Sigmoid colon (tissue), 7 donors: ENCODE data around the gene TRAPPC12. TPM values are rescaled to one million over a fixed set of nuclear protein-coding genes. Genes with fewer than 3 reads are reported as not detected.

ENCODE experiments used
- DNase-seq: peaks from one replicate; pipeline ENCODE4 v3.0.0-alpha.2; 2019
- H3K27ac ChIP-seq, 4 donors: fragments of 200-600 bp; sonication (generic); one replicate each; pipeline ENCODE4 v1.5.1; 2016 to 2019; ENCODE audit warnings: mild to moderate bottlenecking in 1 of 4
- H3K27me3 ChIP-seq, 3 donors: fragments of 200-600 bp; sonication (generic); one replicate each; pipeline ENCODE4 v1.5.1; 2019; ENCODE audit warnings: mild to moderate bottlenecking in 1 of 3
- H3K36me3 ChIP-seq, 4 donors: fragments of 200-600 bp; sonication (generic); one replicate each; pipeline ENCODE4 v1.5.1; 2016 to 2019
- H3K4me1 ChIP-seq, 4 donors: fragments of 200-600 bp; sonication (generic); one replicate each; pipeline ENCODE4 v1.5.1; 2017 to 2019
- H3K4me3 ChIP-seq, 4 donors: fragments of 200-600 bp; sonication (generic); one replicate each; pipeline ENCODE4 v1.5.1; 2017 to 2019; ENCODE audit warnings: mild to moderate bottlenecking in 2 of 4, moderate library complexity in 1 of 4
- H3K9me3 ChIP-seq, 4 donors: fragments of 200-600 bp in 3 of 4; sonication (generic) in 3 of 4; one replicate each; pipeline versions ENCODE4 v1.5.1 to v1.6.1; 2013 to 2019
- CTCF ChIP-seq, 4 experiments: fragments of 450-650 bp in 3 of 4; fragments of 200-600 bp in 1 of 4; IDR thresholded peaks; one replicate each; pipeline ENCODE4 v1.5.1; 2016 to 2019; ENCODE audit warnings: antibody characterized with exemption in 4 of 4, mild to moderate bottlenecking in 3 of 4, moderate library complexity in 2 of 4
- EP300 ChIP-seq, 4 donors: sonication (generic); formaldehyde crosslinking; IDR thresholded peaks; one replicate each; pipeline ENCODE4 v1.6.1; 2017; ENCODE audit warnings: antibody characterized with exemption in 4 of 4
- POLR2A ChIP-seq, 2 donors: fragments of 450-650 bp; IDR thresholded peaks; one replicate each; pipeline ENCODE4 v1.6.1; 2016; ENCODE audit warnings: antibody characterized with exemption in 2 of 2, mild to moderate bottlenecking in 2 of 2, moderate library complexity in 2 of 2
- POLR2AphosphoS5 ChIP-seq, 4 donors: sonication (generic); formaldehyde crosslinking; IDR thresholded peaks; one replicate each; pipeline ENCODE4 v1.6.1; 2017; ENCODE audit warnings: antibody characterized with exemption in 4 of 4
- WGBS, 2 donors: extraction: QIAGEN DNeasy Blood & Tissue Kit; methylation state at CpG; one replicate each; pipeline ENCODE4 v1.1.7; 2013; 5-methylcytosine and 5-hydroxymethylcytosine counted together
- intact Hi-C: fragments of 100-400 bp; cut with DNase I; formaldehyde crosslinking; loops from one replicate; pipeline ENCODE4 v1.15.1; 2023
- polyA plus RNA-seq, 3 donors: library from polyadenylated mRNA; stranded (reverse); fragments of 200-250 nt; gene quantifications; one replicate each; pipeline ENCODE4 v1.2.3, GENCODE V29; 2013
- total RNA-seq, 4 donors: library from RNA; depleted of rRNA; stranded (reverse); fragments of >200 nt; gene quantifications; one replicate each; pipeline ENCODE4 v1.1.0, GENCODE V29; 2016
- donor health status: healthy with polysubstance abuse.
- donor health status: Bipolar disorder and iron deficiency.
- donor health status: healthy.

Gene TRAPPC12
- total and polyA plus RNA-seq, 7 donors: 22.7 to 79.5 (median 50.5) TPM

- H3K4me1 ChIP-seq: peaks cover 0 to 8% (median 3%) of the 10 kb centered on the region in 4 donors
- no peak overlapping the region for H3K4me3 ChIP-seq
- H3K9me3 ChIP-seq: no peaks in the 10 kb centered on the region
- no peak overlapping the region for H3K27ac ChIP-seq
- TF ChIP-seq POLR2AphosphoS5 (IDR thresholded peaks at IDR 0.05) (no peak), EP300 (IDR thresholded peaks at IDR 0.05) (no peak), CTCF (IDR thresholded peaks at IDR 0.05) (no peak), POLR2A (IDR thresholded peaks at IDR 0.05) (no peak)
- H3K27me3 ChIP-seq: no peaks in the 10 kb centered on the region
- DNase-seq: no peak
- H3K36me3 ChIP-seq: peaks cover 4 to 78% (median 22%) of the 10 kb centered on the region in 4 donors
- whole genome bisulfite sequencing, 2 donors: 95 to 96% methylated on average over 11 of the region's 11 CpGs
- intact Hi-C loops: no loop called here
Measured at GRCh38 chr2:3449936-3450335, 70.4 kb downstream of the TRAPPC12 start.

- H3K4me3 ChIP-seq: no peak overlapping the region
- 81 to 88% methylated on average over 16 of the region's 16 CpGs for WGBS, 2 donors
- H3K36me3 ChIP-seq: peaks cover 4 to 79% (median 19%) of the 10 kb centered on the region in 4 donors
- no peak overlapping the region for H3K27ac ChIP-seq
- peaks cover 0 to 8% (median 3%) of the 10 kb centered on the region in 4 donors for H3K4me1 ChIP-seq
- no peak for DNase-seq
- no peaks in the 10 kb centered on the region for H3K27me3 ChIP-seq
- intact Hi-C loops: no loop called here
- no peak for TF ChIP-seq EP300 (IDR thresholded peaks at IDR 0.05)
- TF ChIP-seq CTCF (IDR thresholded peaks at IDR 0.05): no peak
- no peak for TF ChIP-seq POLR2A (IDR thresholded peaks at IDR 0.05)
- no peak for TF ChIP-seq POLR2AphosphoS5 (IDR thresholded peaks at IDR 0.05)
- H3K9me3 ChIP-seq: no peaks in the 10 kb centered on the region
Measured at GRCh38 chr2:3450385-3451010, 71.0 kb downstream of the TRAPPC12 start.

- H3K36me3 ChIP-seq: peaks cover 2 to 77% (median 16%) of the 10 kb centered on the region in 4 donors
Measured at GRCh38 chr2:3451169-3451568, 71.7 kb downstream of the TRAPPC12 start.

GRCh38 chr2:3451926-3452671 is 72.6 kb downstream of the TRAPPC12 start:
- H3K4me1 ChIP-seq: peaks cover 0 to 8% (median 3%) of the 10 kb centered on the region in 4 donors
- H3K36me3 ChIP-seq: peaks cover 1 to 77% (median 9%) of the 10 kb centered on the region in 4 donors
- H3K27ac ChIP-seq: no peak overlapping the region
- no peak overlapping the region for H3K4me3 ChIP-seq
- H3K9me3 ChIP-seq: no peaks in the 10 kb centered on the region
- 94 to 95% methylated on average over 17 of the region's 17 CpGs for WGBS, 2 donors
- DNase-seq: no peak
- intact Hi-C loops: no loop called here
- no peaks in the 10 kb centered on the region for H3K27me3 ChIP-seq
- TF ChIP-seq CTCF (IDR thresholded peaks at IDR 0.05) (no peak), POLR2AphosphoS5 (IDR thresholded peaks at IDR 0.05) (no peak), POLR2A (IDR thresholded peaks at IDR 0.05) (no peak), EP300 (IDR thresholded peaks at IDR 0.05) (no peak)

More at GRCh38 chr2:3451169-3451568, 71.7 kb downstream of the TRAPPC12 start:
- Histone ChIP-seq H3K4me1 (peaks cover 0 to 8% (median 3%) of the 10 kb centered on the region in 4 donors), H3K27me3 (no peaks in the 10 kb centered on the region), H3K9me3 (no peaks in the 10 kb centered on the region), H3K4me3 (no peak overlapping the region), H3K27ac (no peak overlapping the region)
- TF ChIP-seq POLR2A (IDR thresholded peaks at IDR 0.05) (no peak), POLR2AphosphoS5 (IDR thresholded peaks at IDR 0.05) (no peak), CTCF (IDR thresholded peaks at IDR 0.05) (no peak), EP300 (IDR thresholded peaks at IDR 0.05) (no peak)
- 94 to 97% methylated on average over 4 of the region's 4 CpGs for WGBS, 2 donors
- no peak for DNase-seq
- intact Hi-C loops: no loop called here
